ENCODE measurements around the gene TAPBPL. TPM values are rescaled to one million over a fixed set of nuclear protein-coding genes. Genes with fewer than 3 reads are reported as not detected.
A peak's percentile ranks its signal among the peaks of the same experiment; 100 is the strongest.

Gene TAPBPL
- polyA plus RNA-seq, 1 of the 3 experiments (the other 2 are of a cell fraction) = 24.1 TPM

GRCh38 chr12:6469092-6469491 is 17.2 kb downstream of the TAPBPL start:
- Histone ChIP-seq H3K79me2 (ENCODE audit: insufficient read depth) (peaks cover 37% of the 10 kb centered on the region), H3K36me3 (replicated peaks in 1 of 2; ENCODE audit: control insufficient read depth in 1 of 2, insufficient read depth in 2 of 2, low read length in 1 of 2) (peaks cover 17 to 22% of the 10 kb centered on the region in 2 experiments), H3K9ac (peak overlapping the region; percentile 87; the same call in 1 of the 2 replicates), H3K27me3 (ENCODE audit: insufficient read depth) (no peaks in the 10 kb centered on the region), H4K20me1 (ENCODE audit: insufficient read depth) (no peaks in the 10 kb centered on the region), H3K9me2 (no peaks in the 10 kb centered on the region), H3K27ac (ENCODE audit: low read depth in 2 of 2, low read length in 1 of 2) (no peak overlapping the region), H2AFZ (ENCODE audit: low read depth) (no peak overlapping the region), H3K4me1 (ENCODE audit: control insufficient read depth in 1 of 2, insufficient read depth in 2 of 2, low read depth in 1 of 2, low read length in 1 of 2) (peaks cover 0 to 13% of the 10 kb centered on the region in 2 experiments; a peak in 2 of 4 replicates), H3F3A (replicated peaks; ENCODE audit: insufficient read depth) (peaks cover 11% of the 10 kb centered on the region), H3K9me3 (no peaks in the 10 kb centered on the region), H3K4me3 (ENCODE audit: low read depth in 2 of 2, low read length in 1 of 2) (peak overlapping the region in 1 of 2 experiments; percentile 92; a peak in 3 of 4 replicates), H3K4me2 (peak overlapping the region; percentile 98)
- POLR2A ChIA-PET = interaction anchor here (2.1 to 2.9 kb wide), 3 partner anchors 18 to 144 kb away, joined by 9 to 19 read pairs (median 16); partner anchors contain the start of gene TAPBPL
- DNase-seq = no peak
- CTCF ChIA-PET = interaction anchor here (3.0 to 4.1 kb wide), 3 partner anchors 24 to 69 kb away, joined by 9 to 16 read pairs (median 15); partner anchors contain the start of gene MRPL51
- no peak for TF ChIP-seq SIN3A (IDR thresholded peaks at IDR 0.05; ENCODE audit: borderline replicate concordance, low read depth, low read length)
- no peak for TF ChIP-seq FOXM1 (IDR thresholded peaks at IDR 0.05; ENCODE audit: low read depth)
- no peak for TF ChIP-seq JUND (IDR thresholded peaks at IDR 0.05)
- TF ChIP-seq PBX3 (IDR thresholded peaks at IDR 0.05) = no peak
- TF ChIP-seq EZH2phosphoT487 (IDR thresholded peaks at IDR 0.05; ENCODE audit: borderline replicate concordance, low read depth) = no peak
- no peak for TF ChIP-seq TCF12 (IDR thresholded peaks at IDR 0.05)
- TF ChIP-seq RXRA (IDR thresholded peaks at IDR 0.05; ENCODE audit: borderline replicate concordance, low read depth) = no peak
- TF ChIP-seq IRF3 (IDR thresholded peaks at IDR 0.05; ENCODE audit: low read depth, low read length) = no peak
- no peak for TF ChIP-seq EP300 (IDR thresholded peaks at IDR 0.05; ENCODE audit: borderline replicate concordance in 1 of 2, low read depth in 1 of 2, low read length in 1 of 2)
- TF ChIP-seq TEAD4 (IDR thresholded peaks at IDR 0.05; ENCODE audit: borderline replicate concordance, insufficient read depth) = no peak
- no peak for TF ChIP-seq CHD2 (IDR thresholded peaks at IDR 0.05; ENCODE audit: low read length, partially characterized antibody)
- no peak for TF ChIP-seq MAX (IDR thresholded peaks at IDR 0.05; ENCODE audit: low read depth)
- no peak for TF ChIP-seq GABPA (IDR thresholded peaks at IDR 0.05; ENCODE audit: low read depth)
- TF ChIP-seq RFX5 (IDR thresholded peaks at IDR 0.05; ENCODE audit: low read length) = no peak
- TF ChIP-seq TAF1 (IDR thresholded peaks at IDR 0.05; ENCODE audit: borderline replicate concordance, low read depth, low read length) = no peak
- no peak for TF ChIP-seq CTCF (IDR thresholded peaks at IDR 0.05)
- no peak for TF ChIP-seq RCOR1 (IDR thresholded peaks at IDR 0.05; ENCODE audit: low read length)
- no peak for TF ChIP-seq RAD21 (IDR thresholded peaks at IDR 0.05; ENCODE audit: low read length)
- TF ChIP-seq USF2 (IDR thresholded peaks at IDR 0.05; ENCODE audit: borderline replicate concordance, low read depth, low read length) = no peak
- 71% methylated on average over 6 of the region's 6 CpGs for WGBS (ENCODE audit: low lambda C conversion rate)

All from SK-N-SH (cell line).